Measurements from ENCODE around the gene RPL3.

DNA sequence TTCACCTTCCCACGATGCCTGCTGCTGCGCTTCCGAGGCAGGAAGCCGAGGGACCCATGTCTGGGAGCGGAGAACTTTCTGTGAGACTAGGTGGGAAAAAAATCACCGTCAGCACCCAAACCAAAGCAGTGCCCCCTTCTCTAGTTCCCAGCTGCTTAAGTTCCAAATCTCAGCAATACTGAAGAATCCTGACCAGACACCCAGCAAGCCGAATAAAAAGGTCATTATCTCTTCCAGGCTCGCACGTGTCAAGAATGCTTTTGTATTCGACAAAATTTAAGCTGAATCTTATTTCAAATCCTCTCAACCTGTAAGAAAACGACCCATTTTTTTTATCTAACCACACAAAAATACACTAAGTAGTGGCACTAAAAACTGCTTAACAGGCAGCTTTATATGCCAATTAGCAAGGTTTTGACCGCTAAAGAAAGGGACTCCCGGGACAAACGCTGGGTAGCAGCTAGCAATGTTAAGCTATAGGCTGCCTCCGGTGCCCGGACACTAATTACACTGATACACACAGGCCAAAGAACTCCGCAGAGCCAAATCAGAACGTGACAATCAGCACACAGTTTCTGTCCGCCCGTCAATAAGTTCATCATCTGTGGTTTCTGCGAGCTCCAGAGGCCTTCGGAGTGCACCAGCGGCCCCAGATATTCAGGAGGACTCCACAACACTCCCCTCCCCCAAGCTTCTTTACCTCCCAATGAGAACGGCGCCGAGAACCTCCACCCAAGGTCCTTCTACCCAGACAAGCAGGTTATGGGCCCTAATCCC, 728 bp downstream of the RPL3 start:
- no peak for TF ChIP-seq CTCF (conservative IDR thresholded peaks at IDR 0.05)
- no peak for TF ChIP-seq ZFX (IDR thresholded peaks at IDR 0.05)
